Stomach smooth muscle (tissue), 2 donors: ENCODE measurements around the gene FOXL3.

ENCODE experiments used
- H3K27ac ChIP-seq: one replicate; pipeline ENCODE4 v1.7.0; 2013; ENCODE audit warnings: mild to moderate bottlenecking, low read length, inconsistent platforms
- H3K27me3 ChIP-seq, 2 donors: one replicate each; pipeline ENCODE4 v1.7.0; 2013; ENCODE audit warnings: low read length in 2 of 2; ENCODE audit not compliant: insufficient read depth in 2 of 2, control insufficient read depth in 1 of 2
- H3K36me3 ChIP-seq, 2 donors: one replicate each; pipeline ENCODE4 v1.7.0; 2013; ENCODE audit warnings: low read length in 2 of 2; ENCODE audit not compliant: control insufficient read depth in 2 of 2, insufficient read depth in 2 of 2
- H3K4me1 ChIP-seq: one replicate; pipeline ENCODE4 v1.7.0; 2013; ENCODE audit warnings: low read length; ENCODE audit not compliant: control insufficient read depth, insufficient read depth
- H3K4me3 ChIP-seq, 2 donors: one replicate each; pipeline ENCODE4 v1.7.0; 2013; ENCODE audit warnings: low read length in 2 of 2
- H3K9ac ChIP-seq, 2 donors: one replicate each; pipeline ENCODE4 v1.7.0; 2013; ENCODE audit warnings: low read length in 2 of 2, mild to moderate bottlenecking in 1 of 2
- H3K9me3 ChIP-seq, 2 donors: one replicate each; pipeline ENCODE4 v1.7.0; 2013; ENCODE audit warnings: low read length in 2 of 2; ENCODE audit not compliant: control insufficient read depth in 2 of 2
- donor health status: healthy.
- donor health status: Pancreatic carcinoma.

FOXL3 gene

DNA sequence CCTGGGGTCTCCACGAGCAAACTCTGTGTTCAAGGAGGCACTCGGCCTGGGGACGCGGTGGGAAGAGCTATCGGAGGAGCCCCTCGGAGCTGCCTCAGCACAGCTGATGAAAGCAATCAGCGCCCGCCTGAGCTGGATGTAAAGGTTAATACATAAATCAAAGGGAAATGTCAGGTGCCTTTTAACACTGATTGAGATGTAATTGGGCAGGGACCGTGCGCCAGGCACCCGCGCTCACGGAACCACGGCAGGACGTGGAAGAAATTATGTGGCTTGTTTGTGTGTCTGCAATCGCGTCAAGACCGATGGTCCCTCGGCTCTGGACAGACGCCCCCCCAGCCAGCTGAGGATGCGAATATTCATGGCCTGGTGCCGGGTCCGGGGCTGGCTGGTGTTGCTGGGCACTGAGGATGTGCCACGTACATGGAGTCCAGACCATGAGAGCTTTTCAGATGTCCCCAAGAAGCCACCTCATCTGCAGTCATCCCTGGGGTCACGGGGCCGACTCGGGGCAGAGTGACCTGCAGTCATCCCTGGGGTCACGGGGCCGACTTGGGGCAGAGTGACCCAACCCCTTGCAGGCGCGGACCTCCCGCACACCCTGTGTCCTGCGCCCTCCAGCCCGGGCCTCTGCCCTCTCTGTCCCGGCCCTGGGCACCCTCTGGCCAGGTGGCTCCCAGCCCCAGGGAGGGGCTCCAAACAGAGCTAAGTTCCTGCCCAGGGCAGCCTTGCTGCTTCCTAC is 15.6 kb downstream of the FOXL3 start:
- no peak overlapping the region for H3K4me3 ChIP-seq
- no peak overlapping the region for H3K27ac ChIP-seq
- H3K27me3 ChIP-seq: peaks cover 0 to 2% of the 10 kb centered on the region in 2 donors
- H3K9ac ChIP-seq: no peak overlapping the region
- H3K4me1 ChIP-seq: no peaks in the 10 kb centered on the region
- peaks cover 0 to 3% of the 10 kb centered on the region in 2 donors for H3K9me3 ChIP-seq
- H3K36me3 ChIP-seq: no peaks in the 10 kb centered on the region

GRCh38 chr7:307970-308369 is 18.0 kb downstream of the FOXL3 start:
- Histone ChIP-seq H3K9ac (no peak overlapping the region), H3K27me3 (peaks cover 2 to 9% of the 10 kb centered on the region in 2 donors), H3K4me3 (no peak overlapping the region), H3K36me3 (no peaks in the 10 kb centered on the region), H3K4me1 (no peaks in the 10 kb centered on the region), H3K9me3 (peaks cover 0 to 3% of the 10 kb centered on the region in 2 donors), H3K27ac (no peak overlapping the region)

DNA sequence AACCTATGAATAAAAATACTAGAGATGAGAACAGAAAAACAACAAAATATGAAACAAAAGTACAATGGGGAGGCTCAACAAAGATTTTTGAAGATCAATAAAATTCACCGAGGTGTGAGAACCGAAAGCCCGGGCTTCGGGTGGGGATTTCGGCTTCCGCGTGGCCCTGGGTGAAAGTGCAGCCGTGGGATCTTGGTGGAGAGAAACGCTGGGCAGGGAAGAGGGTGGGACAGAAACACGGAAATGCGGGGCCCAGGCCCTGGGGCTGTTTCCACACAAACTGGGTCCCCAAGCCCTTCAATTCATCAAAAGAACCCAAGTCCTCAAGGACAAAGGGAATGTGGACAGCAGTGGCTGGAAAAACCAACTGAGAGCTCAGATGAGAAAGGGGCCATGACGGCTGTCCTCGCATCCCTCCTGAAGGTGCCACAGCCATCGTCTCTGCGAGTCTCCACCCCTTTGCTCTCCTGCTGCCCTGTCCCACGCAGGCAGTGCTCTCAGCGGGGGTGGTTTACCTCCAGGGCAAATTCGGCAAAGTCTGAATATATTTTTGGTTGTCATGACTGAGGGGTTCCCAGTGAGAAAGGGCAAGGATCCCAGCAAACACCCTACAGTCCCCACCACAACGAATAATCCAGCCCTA is 19.7 kb downstream of the FOXL3 start:
- Histone ChIP-seq H3K9ac (no peak overlapping the region), H3K4me1 (no peaks in the 10 kb centered on the region), H3K27ac (no peak overlapping the region), H3K9me3 (peaks cover 0 to 3% of the 10 kb centered on the region in 2 donors), H3K4me3 (no peak overlapping the region), H3K36me3 (no peaks in the 10 kb centered on the region), H3K27me3 (peaks cover 3 to 7% of the 10 kb centered on the region in 2 donors)

- H3K27me3 ChIP-seq: peaks cover 3 to 7% of the 10 kb centered on the region in 2 donors
- H3K4me1 ChIP-seq: no peaks in the 10 kb centered on the region
- peaks cover 0 to 3% of the 10 kb centered on the region in 2 donors for H3K9me3 ChIP-seq
- H3K36me3 ChIP-seq: no peaks in the 10 kb centered on the region
- no peak overlapping the region for H3K9ac ChIP-seq
- no peak overlapping the region for H3K27ac ChIP-seq
- no peak overlapping the region for H3K4me3 ChIP-seq
These were observed 21.2 kb downstream of the FOXL3 start for GRCh38 chr7:311131-311680.

DNA sequence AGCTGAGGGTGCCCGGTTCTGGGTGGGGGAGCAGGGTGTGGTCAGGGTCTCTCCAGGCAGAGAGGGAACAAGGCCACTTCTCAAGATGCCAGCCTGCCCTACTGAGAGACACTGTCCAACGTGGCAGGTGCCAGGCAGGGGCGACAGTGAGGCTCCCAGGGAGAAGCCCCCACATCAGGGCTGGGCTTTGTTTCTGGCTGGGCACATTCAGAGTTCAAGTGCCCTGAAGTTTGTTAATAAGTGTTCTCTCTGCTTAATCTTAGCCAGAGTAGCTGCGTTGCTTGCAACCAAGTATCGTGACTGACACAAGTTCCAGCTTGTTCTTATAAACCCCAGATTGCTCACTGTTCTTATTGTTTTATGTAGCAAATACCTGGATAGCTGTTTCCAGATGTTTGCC is 21.8 kb downstream of the FOXL3 start:
- H3K9ac ChIP-seq: no peak overlapping the region
- no peak overlapping the region for H3K4me3 ChIP-seq
- H3K4me1 ChIP-seq: no peaks in the 10 kb centered on the region
- no peak overlapping the region for H3K27ac ChIP-seq
- H3K9me3 ChIP-seq: peaks cover 0 to 3% of the 10 kb centered on the region in 2 donors
- H3K36me3 ChIP-seq: no peaks in the 10 kb centered on the region
- peaks cover 3 to 7% of the 10 kb centered on the region in 2 donors for H3K27me3 ChIP-seq

- Histone ChIP-seq H3K9me3 (peaks cover 0 to 3% of the 10 kb centered on the region in 2 donors), H3K4me3 (no peak overlapping the region), H3K27ac (no peak overlapping the region), H3K27me3 (peaks cover 3 to 8% of the 10 kb centered on the region in 2 donors), H3K9ac (no peak overlapping the region), H3K4me1 (no peaks in the 10 kb centered on the region), H3K36me3 (no peaks in the 10 kb centered on the region)
These were observed 22.5 kb downstream of the FOXL3 start for GRCh38 chr7:312424-312823.

DNA sequence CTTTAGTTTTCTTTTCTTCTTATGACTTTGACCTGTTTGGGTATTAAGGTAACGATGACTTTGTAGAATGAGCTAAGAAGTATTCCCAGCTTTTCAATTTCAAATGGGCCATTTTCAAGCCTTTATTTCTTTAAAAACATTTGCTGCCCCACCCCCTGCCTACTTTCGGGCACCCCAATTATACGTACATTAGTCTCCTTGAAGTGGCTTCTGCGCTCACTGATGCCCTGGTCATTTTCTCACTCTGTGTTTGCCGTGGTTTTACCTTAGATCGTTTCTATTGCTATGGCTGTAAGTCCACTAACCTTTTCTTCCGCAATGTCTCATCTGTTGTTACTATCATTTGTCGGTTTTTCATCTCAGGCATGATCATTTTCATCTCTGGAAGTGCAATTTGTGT is 24.9 kb downstream of the FOXL3 start:
- Histone ChIP-seq H3K4me1 (peaks cover 2% of the 10 kb centered on the region), H3K4me3 (no peak overlapping the region), H3K27me3 (peaks cover 11 to 16% of the 10 kb centered on the region in 2 donors), H3K9me3 (no peaks in the 10 kb centered on the region), H3K9ac (no peak overlapping the region), H3K36me3 (no peaks in the 10 kb centered on the region), H3K27ac (no peak overlapping the region)

GRCh38 chr7:315516-316265 is 25.7 kb downstream of the FOXL3 start:
- Histone ChIP-seq H3K27me3 (peaks cover 16% of the 10 kb centered on the region in 2 donors), H3K36me3 (no peaks in the 10 kb centered on the region), H3K9ac (no peak overlapping the region), H3K9me3 (no peaks in the 10 kb centered on the region), H3K4me1 (peaks cover 2% of the 10 kb centered on the region), H3K27ac (no peak overlapping the region), H3K4me3 (no peak overlapping the region)

- Histone ChIP-seq H3K9ac (no peak overlapping the region), H3K27me3 (peaks cover 13 to 21% of the 10 kb centered on the region in 2 donors), H3K4me3 (no peak overlapping the region), H3K4me1 (peaks cover 6% of the 10 kb centered on the region), H3K27ac (no peak overlapping the region), H3K36me3 (no peaks in the 10 kb centered on the region), H3K9me3 (no peaks in the 10 kb centered on the region)
These were observed 27.9 kb downstream of the FOXL3 start for GRCh38 chr7:317643-318405.

DNA sequence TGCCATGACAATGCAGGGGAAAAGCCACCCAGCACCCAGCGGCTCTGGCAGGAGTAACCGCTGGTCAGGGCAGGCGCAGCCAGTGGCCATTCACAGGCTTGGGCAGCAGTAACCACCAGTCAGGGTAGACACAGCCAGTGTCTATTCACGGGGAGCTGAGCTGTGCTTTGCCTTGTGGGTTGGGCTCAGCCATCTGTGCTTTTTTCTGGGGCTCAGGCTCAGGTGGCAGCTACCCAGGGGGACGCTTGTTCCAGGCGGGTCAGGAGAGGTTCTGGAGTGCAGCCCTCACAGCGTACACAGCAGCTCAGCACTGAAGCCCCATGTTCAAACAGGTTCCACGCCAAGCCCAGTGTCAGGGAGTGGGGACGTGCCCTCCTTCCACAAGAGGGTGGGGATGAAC is 28.5 kb downstream of the FOXL3 start:
- Histone ChIP-seq H3K36me3 (no peaks in the 10 kb centered on the region), H3K4me3 (no peak overlapping the region), H3K27ac (no peak overlapping the region), H3K9ac (no peak overlapping the region), H3K9me3 (no peaks in the 10 kb centered on the region), H3K4me1 (peaks cover 6% of the 10 kb centered on the region), H3K27me3 (peaks cover 13 to 21% of the 10 kb centered on the region in 2 donors)
